ENCODE data around the gene GALNT17. TPM values are rescaled to one million over a fixed set of nuclear protein-coding genes. Genes with fewer than 3 reads are reported as not detected.
"Not testable (repeated sequence)": the region's sequence is repeated elsewhere in the genome, so short reads cannot be mapped to it uniquely, and the experiment has no call there.

GALNT17 gene
- total RNA-seq, 1 donor from 2014 or later = 78.1 TPM

- intact Hi-C loops (cut with DNase I) = no loop called here
- ATAC-seq = peak; percentile 44
- no peak for DNase-seq (ENCODE audit: missing footprints)
These were observed 14.3 kb downstream of the GALNT17 start for GRCh38 chr7:71145906-71146901.

DNA sequence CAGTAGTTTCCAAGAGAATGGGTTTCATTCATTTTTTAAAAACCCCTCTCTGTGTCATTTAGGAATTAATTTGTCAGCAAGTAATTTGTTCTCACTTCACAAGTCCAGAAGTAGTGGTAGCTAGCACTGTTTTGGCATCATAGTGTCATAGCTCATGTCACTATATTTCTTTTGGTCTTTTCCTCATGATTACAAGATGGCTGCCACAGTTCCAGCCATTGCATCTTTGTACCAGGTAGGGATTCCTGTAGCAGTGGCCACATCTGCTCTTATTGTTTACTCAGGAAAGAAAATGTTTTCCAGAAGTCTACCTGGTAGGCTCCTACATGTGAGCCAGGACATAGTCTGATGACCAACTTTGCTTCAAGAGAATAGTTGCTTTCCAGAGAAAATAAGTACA lies 16.2 kb downstream of the GALNT17 start:
- intact Hi-C loops (cut with DNase I) = no loop called here
- no peak for ATAC-seq
- DNase-seq (ENCODE audit: missing footprints) = no peak

- DNase-seq (ENCODE audit: missing footprints) (no peak), ATAC-seq (no peak)
- intact Hi-C loops (cut with DNase I) = no loop called here
These were observed 23.3 kb downstream of the GALNT17 start for GRCh38 chr7:71155236-71155635.

GRCh38 chr7:71157757-71158156 lies 25.8 kb downstream of the GALNT17 start:
- DNase-seq (ENCODE audit: missing footprints) = no peak
- ATAC-seq = no peak
- intact Hi-C loops (cut with DNase I) = no loop called here

- ATAC-seq (no peak), DNase-seq (ENCODE audit: missing footprints) (no peak)
- intact Hi-C loops (cut with DNase I) = no loop called here
These were observed 33.8 kb downstream of the GALNT17 start for GRCh38 chr7:71165708-71166107.

GRCh38 chr7:71171476-71171875 lies 39.5 kb downstream of the GALNT17 start:
- no peak for ATAC-seq
- intact Hi-C loops (cut with DNase I) = no loop called here

GRCh38 chr7:71173955-71174354 lies 42.0 kb downstream of the GALNT17 start:
- DNase-seq (ENCODE audit: missing footprints) = no peak
- intact Hi-C loops (cut with DNase I) = no loop called here
- no peak for ATAC-seq

More at GRCh38 chr7:71171476-71171875, 39.5 kb downstream of the GALNT17 start:
- DNase-seq (ENCODE audit: missing footprints) = no peak

GRCh38 chr7:71182438-71182935 lies 50.5 kb downstream of the GALNT17 start:
- ATAC-seq = no peak
- intact Hi-C loops (cut with DNase I) = no loop called here
- no peak for DNase-seq (ENCODE audit: missing footprints)

GRCh38 chr7:71184136-71184535 lies 52.2 kb downstream of the GALNT17 start:
- DNase-seq (ENCODE audit: missing footprints) (no peak), ATAC-seq (no peak)
- intact Hi-C loops (cut with DNase I) = no loop called here

DNA sequence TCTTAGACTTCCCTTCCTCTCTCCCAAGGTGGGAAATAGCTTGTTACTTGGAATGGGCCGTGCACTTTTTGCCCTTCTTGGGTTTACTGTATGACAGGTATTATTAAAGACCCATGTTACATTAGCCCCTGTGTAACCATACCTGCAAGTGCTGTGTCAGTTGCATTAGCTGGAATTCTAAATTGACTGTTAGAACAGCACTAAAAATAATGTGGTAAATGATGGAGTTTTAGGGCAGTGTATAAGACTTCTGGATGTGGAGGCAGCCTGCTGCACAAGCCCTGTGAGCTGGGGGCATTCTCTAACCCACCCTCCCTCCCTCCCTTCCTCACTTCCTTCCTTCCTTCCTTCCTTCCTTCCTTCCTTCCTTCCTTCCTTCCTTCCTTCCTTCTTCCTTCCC lies 52.7 kb downstream of the GALNT17 start:
- DNase-seq (ENCODE audit: missing footprints) = no peak
- intact Hi-C loops (cut with DNase I) = no loop called here
- no peak for ATAC-seq

DNA sequence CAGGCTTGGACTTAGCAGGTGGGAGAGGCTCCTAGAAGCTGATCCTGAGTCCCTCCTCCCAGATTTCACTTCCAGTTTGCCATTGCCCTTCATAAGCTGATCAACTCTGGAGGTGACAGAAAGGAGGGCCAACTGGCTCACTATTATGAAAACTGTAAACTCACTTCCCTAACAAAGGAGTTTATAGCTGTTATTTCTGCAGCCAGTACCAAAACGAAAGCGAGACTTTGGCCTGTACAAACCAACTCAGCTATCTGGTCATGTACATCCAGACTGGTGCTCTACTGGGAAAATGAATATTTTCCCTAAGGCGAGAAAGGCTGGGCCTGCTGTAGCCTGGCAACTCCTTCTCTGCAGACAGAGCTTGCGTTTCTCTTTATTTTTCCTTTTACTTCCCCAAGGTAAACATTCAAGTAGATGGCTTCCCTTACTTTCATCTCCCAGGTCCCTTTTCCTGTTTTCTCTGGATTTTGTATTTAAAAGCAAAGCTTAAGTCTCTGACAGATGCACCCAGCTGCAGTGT lies 54.7 kb downstream of the GALNT17 start:
- intact Hi-C loops (cut with DNase I) = no loop called here
- no peak for DNase-seq (ENCODE audit: missing footprints)
- ATAC-seq = no peak

DNA sequence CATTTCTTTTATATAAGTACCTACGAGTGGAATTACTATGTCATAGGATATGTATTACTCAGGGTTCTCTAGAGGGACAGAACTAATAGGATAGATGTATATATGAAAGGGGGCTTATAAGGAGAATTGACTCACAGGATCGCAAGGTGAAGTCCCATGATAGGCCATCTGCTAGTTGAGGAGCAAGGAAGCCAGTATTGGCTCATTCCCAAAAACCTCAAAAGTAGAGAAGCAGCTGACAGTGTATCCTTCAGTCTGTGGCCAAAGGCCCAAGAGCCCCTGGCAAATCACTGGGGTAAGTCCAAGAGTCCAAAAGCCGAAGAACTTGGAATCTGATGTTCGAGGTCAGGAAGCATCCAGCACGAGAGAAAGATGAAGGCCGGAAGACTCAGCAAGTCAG lies 59.8 kb downstream of the GALNT17 start:
- ATAC-seq = no peak
- intact Hi-C loops (cut with DNase I) = no loop called here
- no peak for DNase-seq (ENCODE audit: missing footprints)

DNA sequence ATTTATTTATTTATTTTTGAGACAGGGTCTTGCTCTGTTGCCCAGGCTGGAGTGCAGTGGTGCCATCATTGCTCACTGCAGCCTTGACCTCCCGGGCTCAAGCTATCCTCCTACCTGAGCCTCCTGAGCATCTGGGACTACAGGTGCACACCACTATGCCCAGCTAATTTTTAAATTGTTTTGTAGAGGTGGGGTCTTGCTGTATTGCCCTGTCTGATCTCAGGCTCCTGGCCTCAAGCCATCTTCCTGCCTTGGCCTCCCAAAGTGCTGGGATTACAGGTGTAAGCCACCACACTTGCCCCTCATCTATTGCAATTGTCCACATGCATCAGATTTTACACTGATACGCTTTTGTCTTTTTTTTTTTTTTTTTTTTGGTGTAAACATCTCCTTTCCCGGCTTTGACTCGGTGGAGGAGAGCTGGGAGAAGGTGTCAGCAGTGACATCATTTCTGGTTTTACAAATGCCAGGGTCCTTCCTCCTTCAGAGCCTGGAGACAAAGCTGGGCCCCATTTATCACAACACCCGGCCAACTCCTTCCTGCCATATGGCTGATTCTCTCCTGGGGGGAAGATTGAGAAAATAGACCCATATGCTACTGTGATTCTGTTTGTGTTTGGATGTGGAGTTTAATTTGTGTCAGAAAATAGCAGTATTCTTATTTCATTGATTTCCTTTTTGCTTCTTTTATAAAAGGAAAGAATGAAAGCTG lies 61.3 kb downstream of the GALNT17 start:
- DNase-seq (ENCODE audit: missing footprints) (no peak), ATAC-seq (no peak)
- intact Hi-C loops (cut with DNase I) = no loop called here

DNA sequence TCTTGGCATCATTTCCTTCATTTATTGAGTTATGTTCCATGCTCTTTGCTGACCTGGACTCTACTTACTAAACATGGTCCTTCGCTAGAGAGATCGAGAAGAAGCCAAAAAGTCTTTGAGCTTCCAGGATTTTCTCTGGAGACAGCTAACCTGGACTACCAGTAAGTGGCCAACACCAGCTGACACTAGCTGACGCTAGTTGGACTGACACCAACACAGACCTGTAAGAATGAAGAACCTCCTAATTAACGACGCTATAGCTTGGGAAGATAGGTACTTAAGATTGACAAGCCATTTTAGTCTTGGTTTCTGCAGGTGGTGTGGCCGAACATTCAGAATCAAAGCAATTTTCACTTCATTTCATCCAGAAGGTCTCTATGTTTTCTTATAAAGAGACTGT lies 66.4 kb downstream of the GALNT17 start:
- intact Hi-C loops (cut with DNase I) = no loop called here
- ATAC-seq = no peak
- DNase-seq (ENCODE audit: missing footprints) = no peak

- intact Hi-C loops (cut with DNase I) = no loop called here
- ATAC-seq = no peak
These were observed 66.9 kb downstream of the GALNT17 start for GRCh38 chr7:71198887-71199286.

DNA sequence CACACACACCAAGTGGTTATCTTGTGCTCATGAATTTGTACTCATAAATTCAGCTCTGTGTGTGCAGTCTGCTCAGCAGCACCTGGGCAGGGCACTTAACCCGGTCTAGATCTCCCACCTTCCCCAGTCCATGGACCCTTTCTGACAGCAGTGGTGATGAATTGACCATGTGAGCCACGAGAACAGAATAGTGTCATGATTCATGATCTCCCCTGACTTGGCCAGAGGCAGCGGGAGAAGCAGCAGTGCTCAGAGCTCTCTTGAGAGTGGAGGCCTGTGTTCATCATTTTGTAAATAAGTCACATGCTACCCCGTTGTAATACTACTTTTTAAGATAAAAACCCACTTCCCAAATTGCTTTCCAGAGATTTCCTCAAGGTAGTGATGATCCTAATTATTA lies 74.2 kb downstream of the GALNT17 start:
- ATAC-seq (no peak), DNase-seq (ENCODE audit: missing footprints) (no peak)
- intact Hi-C loops (cut with DNase I) = no loop called here

More at GRCh38 chr7:71198887-71199286, 66.9 kb downstream of the GALNT17 start:
- DNase-seq (ENCODE audit: missing footprints) = no peak

GRCh38 chr7:71208881-71209280 lies 76.9 kb downstream of the GALNT17 start:
- no peak for DNase-seq (ENCODE audit: missing footprints)
- intact Hi-C loops (cut with DNase I) = no loop called here
- no peak for ATAC-seq

DNA sequence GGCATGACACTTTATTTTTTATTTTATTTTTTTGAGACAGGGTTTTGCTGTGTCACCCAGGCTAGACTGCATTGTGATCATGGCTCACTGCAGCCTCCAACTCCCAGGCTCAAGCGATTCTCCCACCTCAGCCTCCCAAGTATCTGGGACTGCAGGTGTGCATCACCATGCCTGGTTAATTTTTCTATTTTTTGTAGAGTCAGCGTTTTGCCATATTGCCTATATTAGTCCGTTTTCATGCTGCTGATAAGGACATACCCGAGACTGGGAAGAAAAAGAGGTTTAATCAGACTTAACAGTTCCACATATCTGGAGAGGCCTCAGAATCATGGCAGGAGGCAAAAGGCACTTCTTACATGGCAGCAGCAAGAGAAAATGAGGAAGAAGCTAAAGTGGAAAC lies 77.5 kb downstream of the GALNT17 start:
- DNase-seq (ENCODE audit: missing footprints); ATAC-seq; intact Hi-C loops (cut with DNase I): not testable (repeated sequence)

DNA sequence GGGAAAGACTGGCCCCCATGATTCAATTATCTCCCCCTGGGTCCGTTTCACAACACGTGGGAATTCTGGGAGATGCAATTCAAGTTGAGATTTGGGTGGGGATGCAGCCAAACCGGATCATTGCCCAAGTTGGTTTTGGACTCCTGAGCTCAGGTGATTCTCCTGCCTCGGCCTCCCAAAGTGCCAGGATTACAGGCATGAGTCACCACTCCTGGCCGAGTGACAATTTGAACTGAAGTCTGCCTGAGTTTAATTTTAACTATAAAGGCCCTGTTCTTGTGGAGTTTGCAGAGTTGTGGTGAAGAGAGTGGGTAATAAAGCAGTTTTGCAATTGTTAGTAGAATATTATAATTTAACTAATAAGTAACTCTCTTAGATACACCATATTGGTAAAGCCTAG lies 78.3 kb downstream of the GALNT17 start:
- intact Hi-C loops (cut with DNase I) = no loop called here
- DNase-seq (ENCODE audit: missing footprints) = no peak
- ATAC-seq = no peak

All from Right ventricle myocardium inferior (tissue), 1 donor.